Inflammatory macrophage treated with lipopolysaccharide for 4 hours (primary cell): Measurements from ENCODE around the gene ZBTB7A.
A peak's percentile ranks its signal among the peaks of the same experiment; 100 is the strongest.
"Not testable (repeated sequence)": the region's sequence is repeated elsewhere in the genome, so short reads cannot be mapped to it uniquely, and the experiment has no call there.

Source experiments
- DNase-seq: peaks from one replicate; pipeline ENCODE4 v3.0.0-alpha.2; 2020

Gene ZBTB7A

GRCh38 chr19:4012975-4013634, 53.6 kb downstream of the ZBTB7A start:
- no peak for DNase-seq

- no peak for DNase-seq
Measured at GRCh38 chr19:4012092-4012974, 54.4 kb downstream of the ZBTB7A start.

GRCh38 chr19:4011430-4011829, 55.3 kb downstream of the ZBTB7A start:
- not testable (repeated sequence) for DNase-seq

GRCh38 chr19:4010808-4011110, 55.9 kb downstream of the ZBTB7A start:
- DNase-seq: no peak

- no peak for DNase-seq
Measured at GRCh38 chr19:4009990-4010807, 56.5 kb downstream of the ZBTB7A start.

- DNase-seq: peak; percentile 22
Measured at GRCh38 chr19:4007836-4008539, 58.7 kb downstream of the ZBTB7A start.

- peak; percentile 97 for DNase-seq
Measured at GRCh38 chr19:4007021-4007835, 59.5 kb downstream of the ZBTB7A start, which contains the start of gene PIAS4. PIAS4 (plus strand) TSS chr19:4007736; CDS start chr19:4007761, 25 bp downstream.

- not testable (repeated sequence) for DNase-seq
Measured at GRCh38 chr19:4005436-4005835, 61.3 kb downstream of the ZBTB7A start.

- not testable (repeated sequence) for DNase-seq
Measured at GRCh38 chr19:4000798-4001197, 65.9 kb downstream of the ZBTB7A start.

- not testable (repeated sequence) for DNase-seq
Measured at GRCh38 chr19:3998667-3999412, 67.9 kb downstream of the ZBTB7A start.

GRCh38 chr19:3995607-3996006, 71.1 kb downstream of the ZBTB7A start:
- DNase-seq: no peak
